A673 (cell line): Measurements from ENCODE around the gene NBAS. TPM values are rescaled to one million over a fixed set of nuclear protein-coding genes. Genes with fewer than 3 reads are reported as not detected.

Source experiments
- BruUV-seq: library from RNA; stranded (reverse); fragments of 400-500 nt; replicated peaks from 2 replicates; lab custom pipeline; 2021; lab: Mats Ljungman, UMichigan
- CTCF ChIA-PET: fragments of 300-600 bp; sonication (Branson Sonifier 250); formaldehyde crosslinking; loops from one replicate; lab custom pipeline; 2022; ENCODE audit warnings: antibody characterized with exemption; lab: Charles Lee
- POLR2A ChIA-PET: fragments of 300-600 bp; sonication (Branson Sonifier 250); formaldehyde crosslinking; loops from one replicate; lab custom pipeline; 2022; ENCODE audit warnings: antibody characterized with exemption; ENCODE audit not compliant: low non-redundant PET; lab: Charles Lee
- DNase-seq: peaks from one replicate; pipeline ENCODE4 v3.0.0-alpha.2; 2015; ENCODE audit warnings: low spot score
- H3K27ac ChIP-seq: fragments of 200-600 bp; sonication (generic); 2 replicates; pipeline ENCODE4 v1.5.1; 2016; ENCODE audit warnings: mixed run types, low read depth, mild to moderate bottlenecking, mixed read lengths, antibody characterized with exemption, low read length; ENCODE audit not compliant: poor library complexity, severe bottlenecking
- H3K27me3 ChIP-seq: fragments of 200-600 bp; sonication (generic); replicated peaks from 2 replicates; pipeline ENCODE4 v1.6.1; 2017; ENCODE audit warnings: mixed run types, low read depth, mild to moderate bottlenecking, mixed read lengths, antibody characterized with exemption, low read length; ENCODE audit not compliant: insufficient read depth, poor library complexity
- H3K36me3 ChIP-seq: fragments of 200-600 bp; sonication (generic); 2 replicates; pipeline ENCODE4 v1.6.1; 2016; ENCODE audit warnings: mixed run types, mild to moderate bottlenecking, mixed read lengths, antibody characterized with exemption, low read length; ENCODE audit not compliant: insufficient read depth, poor library complexity, severe bottlenecking
- H3K4me1 ChIP-seq: fragments of 200-600 bp; sonication (generic); 2 replicates; pipeline ENCODE4 v1.6.1; 2017; ENCODE audit warnings: mixed run types, mild to moderate bottlenecking, mixed read lengths, antibody characterized with exemption, low read length; ENCODE audit not compliant: insufficient read depth, poor library complexity, severe bottlenecking
- H3K4me3 ChIP-seq: fragments of 200-600 bp; sonication (generic); 2 replicates; pipeline ENCODE4 v1.5.1; 2016; ENCODE audit warnings: low read depth, mixed run types, mild to moderate bottlenecking, mixed read lengths, low read length; ENCODE audit not compliant: poor library complexity, severe bottlenecking
- H3K9me3 ChIP-seq: fragments of 200-600 bp; sonication (generic); 2 replicates; pipeline ENCODE4 v1.6.1; 2016; ENCODE audit warnings: mixed run types, low read depth, mild to moderate bottlenecking, mixed read lengths, antibody characterized with exemption, low read length; ENCODE audit not compliant: poor library complexity, severe bottlenecking
- EZH2 ChIP-seq: fragments of 200-600 bp; sonication (generic); IDR thresholded peaks from 2 replicates; pipeline ENCODE4 v1.6.1; 2017; ENCODE audit warnings: borderline replicate concordance, low read depth, mild to moderate bottlenecking, mixed read lengths, antibody characterized with exemption, low read length; ENCODE audit not compliant: poor library complexity, severe bottlenecking
- intact Hi-C: fragments of 100-400 bp; cut with micrococcal nuclease; formaldehyde crosslinking; loops from one replicate; pipeline ENCODE4 v1.10.0; 2022; ENCODE audit not compliant: unreplicated experiment
- total RNA-seq: library from RNA; stranded (reverse); gene quantifications from 2 replicates; pipeline ENCODE4 v1.2.3, GENCODE V29; 2021
- TF ChIP-seq, protein P1 (sequence below): fragments of 300-800, 200-600 bp; sonication (generic); conservative IDR thresholded peaks from 2 replicates; pipeline ENCODE4 v1.5.1; 2017; ENCODE audit warnings: low read depth, mild to moderate bottlenecking, antibody characterized with exemption, low read length, moderate library complexity, mixed read lengths

Gene NBAS
- total RNA-seq, 1 experiment from 2014 or later = 38.7 TPM

GRCh38 chr2:15605721-15606120 lies 44.6 kb upstream of the NBAS start:
- no TSS peak for BruUV-seq
- no peak overlapping the region for H3K27ac ChIP-seq
- no peak overlapping the region for H3K4me3 ChIP-seq
- H3K4me1 ChIP-seq = no peaks in the 10 kb centered on the region
- ChIA-PET CTCF (no interaction called here), POLR2A (interaction anchor here (0.6 kb wide), 1 partner anchor 686 kb away, joined by 3 read pairs; no protein-coding TSS in a partner anchor)
- DNase-seq = no peak
- no peaks in the 10 kb centered on the region for H3K9me3 ChIP-seq
- intact Hi-C loops = no loop called here
- TF ChIP-seq, protein P1, sequence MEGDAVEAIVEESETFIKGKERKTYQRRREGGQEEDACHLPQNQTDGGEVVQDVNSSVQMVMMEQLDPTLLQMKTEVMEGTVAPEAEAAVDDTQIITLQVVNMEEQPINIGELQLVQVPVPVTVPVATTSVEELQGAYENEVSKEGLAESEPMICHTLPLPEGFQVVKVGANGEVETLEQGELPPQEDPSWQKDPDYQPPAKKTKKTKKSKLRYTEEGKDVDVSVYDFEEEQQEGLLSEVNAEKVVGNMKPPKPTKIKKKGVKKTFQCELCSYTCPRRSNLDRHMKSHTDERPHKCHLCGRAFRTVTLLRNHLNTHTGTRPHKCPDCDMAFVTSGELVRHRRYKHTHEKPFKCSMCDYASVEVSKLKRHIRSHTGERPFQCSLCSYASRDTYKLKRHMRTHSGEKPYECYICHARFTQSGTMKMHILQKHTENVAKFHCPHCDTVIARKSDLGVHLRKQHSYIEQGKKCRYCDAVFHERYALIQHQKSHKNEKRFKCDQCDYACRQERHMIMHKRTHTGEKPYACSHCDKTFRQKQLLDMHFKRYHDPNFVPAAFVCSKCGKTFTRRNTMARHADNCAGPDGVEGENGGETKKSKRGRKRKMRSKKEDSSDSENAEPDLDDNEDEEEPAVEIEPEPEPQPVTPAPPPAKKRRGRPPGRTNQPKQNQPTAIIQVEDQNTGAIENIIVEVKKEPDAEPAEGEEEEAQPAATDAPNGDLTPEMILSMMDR = no peak
- H3K27me3 ChIP-seq = no peaks in the 10 kb centered on the region
- H3K36me3 ChIP-seq = peaks cover 92% of the 10 kb centered on the region

GRCh38 chr2:15603948-15604347 lies 42.8 kb upstream of the NBAS start:
- Histone ChIP-seq H3K4me1 (no peaks in the 10 kb centered on the region), H3K27me3 (no peaks in the 10 kb centered on the region), H3K36me3 (peaks cover 98% of the 10 kb centered on the region), H3K4me3 (no peak overlapping the region), H3K27ac (no peak overlapping the region), H3K9me3 (no peaks in the 10 kb centered on the region)
- no peak for DNase-seq
- TF ChIP-seq EZH2 = no peak
- TF ChIP-seq, protein P1 = no peak
- intact Hi-C loops = no loop called here
- ChIA-PET POLR2A (no interaction called here), CTCF (no interaction called here)
- BruUV-seq = no TSS peak

DNA sequence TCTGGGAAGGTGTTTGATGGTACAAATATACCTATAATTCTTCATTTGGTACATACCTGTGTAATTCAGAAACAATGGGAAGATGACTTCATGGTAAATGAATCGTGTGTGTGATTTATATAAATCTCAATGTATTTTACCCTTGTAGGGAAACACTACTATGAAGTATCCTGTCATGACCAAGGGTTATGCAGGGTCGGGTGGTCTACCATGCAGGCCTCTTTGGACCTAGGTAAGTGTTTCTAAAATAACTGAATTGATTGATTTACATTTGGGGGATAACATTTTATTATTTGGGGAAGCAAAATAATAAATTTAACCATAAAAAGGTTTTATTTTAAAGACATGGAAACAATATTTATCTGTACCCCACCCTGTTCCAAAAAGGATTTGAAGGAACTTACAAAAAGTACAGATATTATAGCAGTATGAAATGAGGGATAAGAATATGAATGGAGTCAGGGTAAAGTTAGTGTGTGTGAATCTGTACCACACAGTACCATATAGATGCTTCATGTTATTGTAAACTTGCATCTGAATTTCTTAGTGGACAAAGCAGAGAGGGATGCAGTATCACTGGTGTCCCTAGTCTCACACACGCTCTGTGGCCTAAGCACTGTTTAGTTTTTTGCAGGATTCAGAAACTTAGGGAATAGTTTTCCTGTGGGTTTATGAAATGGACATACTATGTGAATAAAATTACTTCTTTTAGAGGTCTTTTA lies 42.1 kb upstream of the NBAS start:
- H3K27ac ChIP-seq = no peak overlapping the region
- DNase-seq = no peak
- H3K4me1 ChIP-seq = no peaks in the 10 kb centered on the region
- H3K9me3 ChIP-seq = no peaks in the 10 kb centered on the region
- BruUV-seq = no TSS peak
- no peak for TF ChIP-seq EZH2
- TF ChIP-seq, protein P1 = no peak
- CTCF ChIA-PET = no interaction called here
- POLR2A ChIA-PET = no interaction called here
- H3K27me3 ChIP-seq = no peaks in the 10 kb centered on the region
- peaks cover 98% of the 10 kb centered on the region for H3K36me3 ChIP-seq
- intact Hi-C loops = no loop called here
- H3K4me3 ChIP-seq = no peak overlapping the region
